ENCODE results near the gene ZNF331.

GRCh38 chr19:53509443-53509842 lies 28.5 kb upstream of the ZNF331 start:
- no peak for TF ChIP-seq CTCF (IDR thresholded peaks at IDR 0.05; ENCODE audit: control extremely low read depth in 1 of 3, insufficient read depth in 1 of 3, low read depth in 1 of 3, low read length in 3 of 3)
- TF ChIP-seq NRF1 (IDR thresholded peaks at IDR 0.05; ENCODE audit: low read depth, low read length) = no peak
- TF ChIP-seq TBP (IDR thresholded peaks at IDR 0.05; ENCODE audit: low read depth, low read length) = no peak

Measured in H1 (cell line).